GM12892 (cell line): Measurements from ENCODE around the gene ARSB.

Experiments
- POLR2A ChIP-seq: IDR thresholded peaks from 2 replicates; pipeline ENCODE4 v1.6.1; 2011; ENCODE audit warnings: low read depth, low read length, control low read depth
- POLR2AphosphoS5 ChIP-seq: IDR thresholded peaks from 2 replicates; pipeline ENCODE4 v1.6.1; 2011; ENCODE audit warnings: low read depth, low read length, control low read depth
- TAF1 ChIP-seq: IDR thresholded peaks from 2 replicates; pipeline ENCODE4 v1.6.1; 2011; ENCODE audit warnings: low read depth, mild to moderate bottlenecking, control low read depth, low read length, borderline replicate concordance

DNA sequence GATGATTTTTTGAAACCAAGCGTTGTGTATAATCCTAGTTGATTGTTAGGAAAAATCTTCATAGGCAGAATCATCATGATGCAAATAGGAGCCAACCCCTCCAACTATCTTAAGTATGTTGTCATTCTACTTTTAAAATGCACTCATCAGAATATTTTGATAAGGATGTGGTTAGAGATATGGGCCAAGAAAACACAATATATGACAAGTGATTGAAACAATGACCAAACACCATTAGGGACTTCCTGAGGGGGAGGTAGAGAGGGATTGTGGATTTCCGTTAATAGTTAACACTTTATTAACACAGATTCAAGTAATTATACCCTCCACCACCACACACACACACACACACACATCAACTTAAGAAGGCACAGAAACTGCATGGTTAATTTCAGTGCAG, 143.3 kb downstream of the ARSB start:
- no peak for TF ChIP-seq POLR2A
- TF ChIP-seq POLR2AphosphoS5, result no peak
- TF ChIP-seq TAF1, result no peak
